HEK293 (cell line): ENCODE measurements around the gene TIMP2.

ENCODE experiments used
- CTCF ChIA-PET: fragments of 350-600 bp; formaldehyde crosslinking; extraction: SDS; loops from one replicate; lab custom pipeline; 2021; ENCODE audit warnings: antibody characterized with exemption; lab: Yijun Ruan, JAX
- POLR2A ChIA-PET: fragments of 300-600 bp; formaldehyde crosslinking; extraction: SDS; loops from one replicate; lab custom pipeline; 2020; ENCODE audit warnings: antibody characterized with exemption, inconsistent platforms; lab: Yijun Ruan, JAX
- H3K27ac ChIP-seq: fragments of 200-500 bp; sonication (Bioruptor generic); 2 replicates; pipeline ENCODE4 v1.5.1; 2014; ENCODE audit warnings: low read depth, low read length, control low read depth, inconsistent platforms; ENCODE audit errors: extremely low read depth
- H3K36me3 ChIP-seq, 2 experiments: fragments of 200-500 bp in 1 of 2; sonication (Bioruptor generic) in 1 of 2; 1 replicate in 1 of 2; 2 replicates in 1 of 2; pipeline ENCODE4 v1.5.1; 2014 to 2017; ENCODE audit warnings: inconsistent platforms in 2 of 2, low read length in 2 of 2; ENCODE audit not compliant: control insufficient read depth in 2 of 2, insufficient read depth in 1 of 2
- H3K4me1 ChIP-seq: fragments of 200-500 bp; sonication (Bioruptor generic); 2 replicates; pipeline ENCODE4 v1.5.1; 2014; ENCODE audit warnings: mild to moderate bottlenecking, low read length, inconsistent platforms; ENCODE audit not compliant: control insufficient read depth, insufficient read depth
- H3K4me3 ChIP-seq: 2 replicates; pipeline ENCODE4 v1.5.1; 2011; ENCODE audit warnings: low read depth, mild to moderate bottlenecking, control low read depth, low read length, moderate library complexity
- H3K9me3 ChIP-seq: fragments of 200-500 bp; sonication (Bioruptor generic); 2 replicates; pipeline ENCODE4 v1.5.1; 2014; ENCODE audit warnings: low read depth, low read length, inconsistent platforms; ENCODE audit not compliant: control insufficient read depth, insufficient read depth
- BCL6B ChIP-seq: fragments of 450-650 bp; formaldehyde crosslinking; IDR thresholded peaks from 2 replicates; pipeline ENCODE4 v1.5.1; 2017; ENCODE audit warnings: missing biosample characterization, missing genetic modification characterization
- GFI1B ChIP-seq: fragments of 450-650 bp; formaldehyde crosslinking; IDR thresholded peaks from 2 replicates; pipeline ENCODE4 v1.5.1; 2016; ENCODE audit warnings: missing biosample characterization, missing genetic modification characterization
- KLF1 ChIP-seq: fragments of 450-650 bp; formaldehyde crosslinking; IDR thresholded peaks from 2 replicates; pipeline ENCODE4 v1.5.1; 2016; ENCODE audit warnings: missing biosample characterization, missing genetic modification characterization
- PRDM10 ChIP-seq: fragments of 450-650 bp; formaldehyde crosslinking; IDR thresholded peaks from 2 replicates; pipeline ENCODE4 v1.5.1; 2016; ENCODE audit warnings: missing biosample characterization, missing genetic modification characterization
- ZBTB26 ChIP-seq: fragments of 450-650 bp; formaldehyde crosslinking; optimal IDR thresholded peaks from 2 replicates; pipeline ENCODE3; 2016; ENCODE audit warnings: missing biosample characterization, mild to moderate bottlenecking, missing genetic modification characterization
- ZFP69B ChIP-seq: fragments of 450-650 bp; formaldehyde crosslinking; IDR thresholded peaks from 2 replicates; pipeline ENCODE4 v1.5.1; 2016; ENCODE audit warnings: missing biosample characterization, missing genetic modification characterization
- ZIC2 ChIP-seq: fragments of 450-650 bp; formaldehyde crosslinking; IDR thresholded peaks from 2 replicates; pipeline ENCODE4 v1.5.1; 2016; ENCODE audit warnings: missing biosample characterization, missing genetic modification characterization
- ZNF132 ChIP-seq: fragments of 450-650 bp; formaldehyde crosslinking; IDR thresholded peaks from 2 replicates; pipeline ENCODE4 v1.5.1; 2017; ENCODE audit warnings: missing biosample characterization, missing genetic modification characterization, borderline replicate concordance
- ZNF169 ChIP-seq: fragments of 450-650 bp; formaldehyde crosslinking; IDR thresholded peaks from 2 replicates; pipeline ENCODE4 v1.5.1; 2016; ENCODE audit warnings: missing biosample characterization, missing genetic modification characterization
- ZNF174 ChIP-seq: fragments of 450-650 bp; formaldehyde crosslinking; IDR thresholded peaks from 2 replicates; pipeline ENCODE4 v1.5.0; 2017; ENCODE audit warnings: missing biosample characterization, mild to moderate bottlenecking, missing genetic modification characterization
- ZNF18 ChIP-seq: fragments of 450-650 bp; formaldehyde crosslinking; IDR thresholded peaks from 2 replicates; pipeline ENCODE4 v1.5.1; 2016; ENCODE audit warnings: missing biosample characterization, missing genetic modification characterization
- ZNF24 ChIP-seq: fragments of 450-650 bp; formaldehyde crosslinking; IDR thresholded peaks from 2 replicates; pipeline ENCODE4 v1.5.1; 2016; ENCODE audit warnings: missing biosample characterization, missing genetic modification characterization
- ZNF416 ChIP-seq: fragments of 450-650 bp; formaldehyde crosslinking; IDR thresholded peaks from 2 replicates; pipeline ENCODE4 v1.5.1; 2016; ENCODE audit warnings: missing biosample characterization, missing genetic modification characterization
- ZNF580 ChIP-seq: fragments of 450-650 bp; formaldehyde crosslinking; IDR thresholded peaks from 2 replicates; pipeline ENCODE4 v1.5.1; 2016; ENCODE audit warnings: missing biosample characterization, missing genetic modification characterization
- ZNF660 ChIP-seq: fragments of 450-650 bp; IDR thresholded peaks from 2 replicates; pipeline ENCODE4 v1.5.1; 2018; ENCODE audit warnings: missing biosample characterization, mild to moderate bottlenecking, missing genetic modification characterization
- ZSCAN5A ChIP-seq: fragments of 450-650 bp; formaldehyde crosslinking; IDR thresholded peaks from 2 replicates; pipeline ENCODE4 v1.5.1; 2016; ENCODE audit warnings: missing biosample characterization, missing genetic modification characterization

The TIMP2 gene

GRCh38 chr17:78929908-78930775, 5.0 kb upstream of the TIMP2 start:
- no peak overlapping the region for H3K27ac ChIP-seq
- H3K9me3 ChIP-seq: no peaks in the 10 kb centered on the region
- POLR2A ChIA-PET: no interaction called here
- CTCF ChIA-PET: no interaction called here
- no peak overlapping the region for H3K4me3 ChIP-seq
- no peaks in the 10 kb centered on the region for H3K36me3 ChIP-seq
- H3K4me1 ChIP-seq: peaks cover 16% of the 10 kb centered on the region; the same call in 1 of the 2 replicates
- no peak for TF ChIP-seq PRDM10
- peak; percentile 16 for TF ChIP-seq KLF1

GRCh38 chr17:78925662-78926555, 722 bp upstream of the TIMP2 start:
- ChIA-PET POLR2A (interaction anchor here (0.9 kb wide), 1 partner anchor 29 kb away, joined by 3 read pairs; no protein-coding TSS in a partner anchor), CTCF (interaction anchor here (0.5 to 1.0 kb wide), 2 partner anchors 83 to 116 kb away, joined by 3 to 5 read pairs; no protein-coding TSS in a partner anchor)
- Histone ChIP-seq H3K4me3 (peak overlapping the region; percentile 3; the same call in 1 of the 2 replicates), H3K4me1 (peaks cover 5% of the 10 kb centered on the region), H3K27ac (0 out of 2 replicates have a peak overlapping the region, but pooled peaks have one; percentile 37), H3K36me3 (no peaks in the 10 kb centered on the region), H3K9me3 (no peaks in the 10 kb centered on the region)
- no peak for TF ChIP-seq GFI1B
- TF ChIP-seq ZNF24 (tag by site-specific recombination): no peak
- no peak for TF ChIP-seq ZNF416 (tag by site-specific recombination)
- no peak for TF ChIP-seq ZNF169 (tag by site-specific recombination)
- TF ChIP-seq ZNF132 (tag by site-specific recombination): no peak
- TF ChIP-seq BCL6B (tag by site-specific recombination): no peak
- no peak for TF ChIP-seq ZNF174 (tag by site-specific recombination)
- no peak for TF ChIP-seq ZNF580 (tag by site-specific recombination)
- TF ChIP-seq ZNF18: no peak
- no peak for TF ChIP-seq ZIC2
- peak; percentile 3 for TF ChIP-seq ZBTB26 (tag by site-specific recombination)
- no peak for TF ChIP-seq ZSCAN5A (tag by site-specific recombination)
- peak; percentile 46; the same call in 1 of the 2 replicates for TF ChIP-seq ZFP69B (tag by site-specific recombination)
- no peak for TF ChIP-seq ZNF660 (tag by site-specific recombination)
